Measurements from ENCODE around the gene MOGAT1. TPM values are rescaled to one million over a fixed set of nuclear protein-coding genes. Genes with fewer than 3 reads are reported as not detected.

The MOGAT1 gene
- total and polyA plus RNA-seq, 2 of the 4 experiments (the other 2 are of a cell fraction), result not detected

DNA sequence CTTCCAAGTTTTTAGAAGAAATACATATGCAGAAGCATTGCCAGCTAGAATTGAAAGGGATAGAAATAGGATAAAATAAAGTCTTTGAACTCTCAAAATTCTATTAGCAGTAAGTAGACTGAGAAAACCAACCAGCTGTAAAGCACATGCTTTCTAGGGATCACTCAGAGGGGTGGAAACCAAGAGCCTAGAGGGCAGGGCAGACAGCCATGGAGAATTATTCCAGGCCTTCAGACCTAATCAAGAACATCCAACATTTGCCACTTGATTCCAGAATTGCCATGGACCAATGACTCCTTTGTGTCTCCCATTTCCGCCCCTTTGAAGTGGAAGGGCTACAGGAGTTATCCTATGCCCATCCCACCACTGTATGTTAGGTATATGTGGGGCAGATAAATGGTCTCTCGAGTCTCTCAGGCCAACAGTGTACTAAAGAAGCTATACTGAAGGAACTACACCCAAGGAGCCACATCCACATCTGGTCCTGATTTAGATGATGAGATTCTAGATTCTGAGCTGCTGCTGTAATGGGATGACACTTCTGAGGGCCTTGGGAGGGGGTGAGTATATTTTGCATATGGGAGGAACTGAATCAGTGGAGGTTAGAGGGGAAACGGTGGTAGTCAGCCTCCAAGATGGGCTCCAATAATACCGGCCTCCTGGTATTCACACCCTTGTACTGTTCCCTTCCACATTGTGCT is 19.6 kb upstream of the MOGAT1 start:
- H3K27me3 ChIP-seq (ENCODE audit: control insufficient read depth, insufficient read depth, low read length), result no peaks in the 10 kb centered on the region
- H4K5ac ChIP-seq (ENCODE audit: low read depth, low read length), result no peak overlapping the region; the same call in 1 of the 2 replicates
- H3K9ac ChIP-seq (ENCODE audit: low read depth, low read length), result no peak overlapping the region
- no peak overlapping the region for H2BK20ac ChIP-seq (ENCODE audit: low read depth, low read length)
- in situ Hi-C loops (cut with MboI; ENCODE audit: low sequenced_read_pairs) (no loop called here), dilution Hi-C loops (cut with HindIII; ENCODE audit: low sequenced_read_pairs, unreplicated experiment) (no loop called here), intact Hi-C loops (cut with micrococcal nuclease) (no loop called here)
- no peak overlapping the region for H3K23ac ChIP-seq (ENCODE audit: low read depth, low read length)
- no peak overlapping the region for H3K4me3 ChIP-seq (ENCODE audit: insufficient read depth, low read depth, low read length)
- H3K14ac ChIP-seq (replicated peaks; ENCODE audit: low read depth, low read length), result no peak overlapping the region
- no peak for ATAC-seq (ENCODE audit: low read depth)
- no CpG with 5 or more reads among the region's 4 CpGs for WGBS, 2 experiments (ENCODE audit: extremely low coverage in 2 of 2, insufficient read length in 1 of 2)
- BruUV-seq (replicated peaks), result no TSS peak
- TF ChIP-seq POLR2A (IDR thresholded peaks at IDR 0.05; ENCODE audit: low read depth, low read length) (no peak), FOS (IDR thresholded peaks at IDR 0.05; ENCODE audit: low read depth, low read length) (no peak), NFE2L2 (IDR thresholded peaks at IDR 0.05; ENCODE audit: low read depth, low read length) (no peak), RCOR1 (IDR thresholded peaks at IDR 0.05; ENCODE audit: insufficient replicate concordance, low read length) (no peak), MXI1 (IDR thresholded peaks at IDR 0.05; ENCODE audit: borderline replicate concordance, low read depth, low read length) (no peak), SMC3 (IDR thresholded peaks at IDR 0.05; ENCODE audit: low read depth, low read length) (no peak), RAD21 (IDR thresholded peaks at IDR 0.05; ENCODE audit: low read length) (no peak), CHD1 (IDR thresholded peaks at IDR 0.05; ENCODE audit: low read depth, low read length) (no peak), BHLHE40 (IDR thresholded peaks at IDR 0.05; ENCODE audit: low read depth, low read length) (no peak)
- TF ChIP-seq, protein P1, sequence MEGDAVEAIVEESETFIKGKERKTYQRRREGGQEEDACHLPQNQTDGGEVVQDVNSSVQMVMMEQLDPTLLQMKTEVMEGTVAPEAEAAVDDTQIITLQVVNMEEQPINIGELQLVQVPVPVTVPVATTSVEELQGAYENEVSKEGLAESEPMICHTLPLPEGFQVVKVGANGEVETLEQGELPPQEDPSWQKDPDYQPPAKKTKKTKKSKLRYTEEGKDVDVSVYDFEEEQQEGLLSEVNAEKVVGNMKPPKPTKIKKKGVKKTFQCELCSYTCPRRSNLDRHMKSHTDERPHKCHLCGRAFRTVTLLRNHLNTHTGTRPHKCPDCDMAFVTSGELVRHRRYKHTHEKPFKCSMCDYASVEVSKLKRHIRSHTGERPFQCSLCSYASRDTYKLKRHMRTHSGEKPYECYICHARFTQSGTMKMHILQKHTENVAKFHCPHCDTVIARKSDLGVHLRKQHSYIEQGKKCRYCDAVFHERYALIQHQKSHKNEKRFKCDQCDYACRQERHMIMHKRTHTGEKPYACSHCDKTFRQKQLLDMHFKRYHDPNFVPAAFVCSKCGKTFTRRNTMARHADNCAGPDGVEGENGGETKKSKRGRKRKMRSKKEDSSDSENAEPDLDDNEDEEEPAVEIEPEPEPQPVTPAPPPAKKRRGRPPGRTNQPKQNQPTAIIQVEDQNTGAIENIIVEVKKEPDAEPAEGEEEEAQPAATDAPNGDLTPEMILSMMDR (conservative IDR thresholded peaks at IDR 0.05; ENCODE audit: low read depth, low read length), result no peak
- TF ChIP-seq, protein P2, sequence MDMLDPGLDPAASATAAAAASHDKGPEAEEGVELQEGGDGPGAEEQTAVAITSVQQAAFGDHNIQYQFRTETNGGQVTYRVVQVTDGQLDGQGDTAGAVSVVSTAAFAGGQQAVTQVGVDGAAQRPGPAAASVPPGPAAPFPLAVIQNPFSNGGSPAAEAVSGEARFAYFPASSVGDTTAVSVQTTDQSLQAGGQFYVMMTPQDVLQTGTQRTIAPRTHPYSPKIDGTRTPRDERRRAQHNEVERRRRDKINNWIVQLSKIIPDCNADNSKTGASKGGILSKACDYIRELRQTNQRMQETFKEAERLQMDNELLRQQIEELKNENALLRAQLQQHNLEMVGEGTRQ (IDR thresholded peaks at IDR 0.05; ENCODE audit: low read depth, low read length), result no peak
- H3K4me1 ChIP-seq (ENCODE audit: control insufficient read depth, insufficient read depth, low read length), result no peaks in the 10 kb centered on the region; the same call in 1 of the 2 replicates
- H2BK15ac ChIP-seq (ENCODE audit: low read depth, low read length), result no peak overlapping the region
- H3K4me2 ChIP-seq (ENCODE audit: low read depth, low read length), result no peak overlapping the region
- H2BK120ac ChIP-seq (ENCODE audit: low read depth, low read length), result no peak overlapping the region
- H3K79me1 ChIP-seq (ENCODE audit: low read depth in 1 of 2, low read length in 2 of 2), result peaks cover 40 to 49% of the 10 kb centered on the region in 2 experiments
- H2AK9ac ChIP-seq (replicated peaks; ENCODE audit: low read depth, low read length, poor library complexity), result no peak overlapping the region
- no peak overlapping the region for H4K8ac ChIP-seq (ENCODE audit: low read depth in 2 of 2, low read length in 2 of 2)
- ChIA-PET CTCF (interaction anchor here (0.6 kb wide), 1 partner anchor 950 kb away, joined by 5 read pairs; the partner anchor contains the start of gene SCG2), POLR2A (ENCODE audit: unreplicated experiment) (no interaction called here)
- no peak overlapping the region for H2AFZ ChIP-seq (replicated peaks; ENCODE audit: low read length, poor library complexity)
- H3K56ac ChIP-seq (ENCODE audit: extremely low read depth, insufficient read depth, low read length), result no peak overlapping the region
- H4K91ac ChIP-seq (ENCODE audit: insufficient read depth, low read depth, low read length), result no peak overlapping the region
- peaks cover 3% of the 10 kb centered on the region; the same call in 1 of the 2 replicates for H3K9me1 ChIP-seq (ENCODE audit: insufficient read depth, low read length)
- H3K18ac ChIP-seq (ENCODE audit: low read depth, low read length), result no peak overlapping the region
- H3K27ac ChIP-seq (ENCODE audit: insufficient read depth, low read length), result no peak overlapping the region
- DNase-seq, result peak; percentile 28
- H4K20me1 ChIP-seq (ENCODE audit: insufficient read depth, low read length), result 0 out of 2 replicates have a peak, but pooled peaks cover 3% of the 10 kb centered on the region
- peaks cover 10% of the 10 kb centered on the region for H3K36me3 ChIP-seq (ENCODE audit: control insufficient read depth, insufficient read depth, low read length)
- no peak overlapping the region for H3K4ac ChIP-seq (ENCODE audit: low read depth, low read length)
- no peak overlapping the region for H2AK5ac ChIP-seq (ENCODE audit: low read depth, low read length)
- H2BK5ac ChIP-seq (ENCODE audit: low read depth, low read length, poor library complexity, severe bottlenecking), result no peak overlapping the region
- no peaks in the 10 kb centered on the region for H3K9me3 ChIP-seq (ENCODE audit: control insufficient read depth, insufficient read depth, low read length)
